Thyroid gland (tissue), 4 donors: ENCODE data around the gene COL5A3.

Experiments used
- POLR2A ChIP-seq, 2 donors: fragments of 450-650 bp; IDR thresholded peaks; one replicate each; pipeline ENCODE4 v1.6.1; 2017; ENCODE audit warnings: antibody characterized with exemption in 2 of 2, mild to moderate bottlenecking in 2 of 2, moderate library complexity in 1 of 2
- TF ChIP-seq, protein P1 (sequence below), 6 experiments: fragments of 200-600 bp in 3 of 6; fragments of 450-650 bp in 3 of 6; sonication (generic) in 3 of 6; IDR thresholded peaks; one replicate each; pipeline ENCODE4 v1.5.1; 2016 to 2019; ENCODE audit warnings: antibody characterized with exemption in 6 of 6, mild to moderate bottlenecking in 2 of 6, inconsistent platforms in 1 of 6, moderate library complexity in 1 of 6

DNA sequence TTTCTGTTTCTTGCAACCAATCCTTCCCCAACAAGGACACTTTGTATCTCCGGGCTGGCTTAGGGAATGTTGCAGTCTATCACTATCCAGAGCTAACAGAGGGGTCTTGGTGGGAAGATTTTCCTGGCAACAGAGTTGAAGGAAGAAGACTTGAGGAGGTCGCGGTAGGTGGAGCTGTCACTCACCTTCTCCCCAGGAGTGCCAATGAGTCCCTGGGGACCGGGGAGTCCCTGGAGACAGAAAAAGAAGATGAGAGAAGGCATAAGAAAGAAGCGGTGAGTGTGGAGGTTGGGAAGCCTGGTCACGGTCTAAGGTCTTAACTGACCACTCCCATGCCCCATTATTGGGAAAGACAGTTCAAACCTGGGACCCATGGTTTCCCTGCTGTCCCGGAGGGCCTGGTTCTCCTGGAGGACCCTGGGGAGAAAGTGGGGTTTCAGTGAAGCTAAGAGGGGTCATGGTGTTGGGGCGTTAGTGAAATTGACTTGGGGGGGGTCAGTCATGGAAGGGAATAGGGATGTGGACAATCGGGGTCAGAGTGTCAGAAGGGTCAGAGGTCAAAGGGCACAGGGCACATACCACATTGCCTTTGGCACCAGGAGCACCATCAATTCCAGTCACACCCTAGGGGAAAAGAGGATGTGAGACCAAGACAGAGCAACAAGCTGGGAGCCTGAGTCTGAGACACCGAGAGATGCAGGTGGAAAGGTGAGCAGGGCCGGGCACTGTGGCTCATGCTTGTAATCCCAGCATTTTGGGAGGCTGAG lies 18.7 kb downstream of the COL5A3 start:
- TF ChIP-seq, protein P1, sequence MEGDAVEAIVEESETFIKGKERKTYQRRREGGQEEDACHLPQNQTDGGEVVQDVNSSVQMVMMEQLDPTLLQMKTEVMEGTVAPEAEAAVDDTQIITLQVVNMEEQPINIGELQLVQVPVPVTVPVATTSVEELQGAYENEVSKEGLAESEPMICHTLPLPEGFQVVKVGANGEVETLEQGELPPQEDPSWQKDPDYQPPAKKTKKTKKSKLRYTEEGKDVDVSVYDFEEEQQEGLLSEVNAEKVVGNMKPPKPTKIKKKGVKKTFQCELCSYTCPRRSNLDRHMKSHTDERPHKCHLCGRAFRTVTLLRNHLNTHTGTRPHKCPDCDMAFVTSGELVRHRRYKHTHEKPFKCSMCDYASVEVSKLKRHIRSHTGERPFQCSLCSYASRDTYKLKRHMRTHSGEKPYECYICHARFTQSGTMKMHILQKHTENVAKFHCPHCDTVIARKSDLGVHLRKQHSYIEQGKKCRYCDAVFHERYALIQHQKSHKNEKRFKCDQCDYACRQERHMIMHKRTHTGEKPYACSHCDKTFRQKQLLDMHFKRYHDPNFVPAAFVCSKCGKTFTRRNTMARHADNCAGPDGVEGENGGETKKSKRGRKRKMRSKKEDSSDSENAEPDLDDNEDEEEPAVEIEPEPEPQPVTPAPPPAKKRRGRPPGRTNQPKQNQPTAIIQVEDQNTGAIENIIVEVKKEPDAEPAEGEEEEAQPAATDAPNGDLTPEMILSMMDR (IDR thresholded peaks at IDR 0.05): no peak
- no peak for TF ChIP-seq POLR2A (IDR thresholded peaks at IDR 0.05)
